Lung (tissue), 12 donors: ENCODE results near the gene CACNA1E. TPM values are rescaled to one million over a fixed set of nuclear protein-coding genes. Genes with fewer than 3 reads are reported as not detected.

Experiments used
- ATAC-seq: fragments of 200-7000 bp; cut with Tn5 transposase; one replicate; pipeline ENCODE4 v1.9.1; 2020; ENCODE audit warnings: moderate number of reproducible peaks; ENCODE audit not compliant: insufficient read depth, low FRiP score
- DNase-seq, 3 donors: peaks; one replicate each; pipeline ENCODE4 v3.0.0-alpha.2; 2013 to 2017
- H3K27ac ChIP-seq, 2 donors: one replicate each; pipeline ENCODE4 v1.5.1; 2013; ENCODE audit warnings: mild to moderate bottlenecking in 2 of 2, moderate library complexity in 2 of 2, control low read depth in 1 of 2, inconsistent platforms in 1 of 2, low read depth in 1 of 2, low read length in 1 of 2
- H3K27me3 ChIP-seq, 3 donors: one replicate each; pipeline ENCODE4 v1.5.1; 2013; ENCODE audit warnings: low read length in 2 of 3; ENCODE audit not compliant: control insufficient read depth in 3 of 3, insufficient read depth in 3 of 3
- H3K36me3 ChIP-seq, 4 donors: one replicate each; pipeline ENCODE4 v1.5.1; 2013; ENCODE audit warnings: low read length in 4 of 4, mild to moderate bottlenecking in 1 of 4, moderate library complexity in 1 of 4; ENCODE audit not compliant: control insufficient read depth in 4 of 4, insufficient read depth in 4 of 4
- H3K4me1 ChIP-seq, 5 donors: one replicate each; pipeline ENCODE4 v1.5.1; 2013; ENCODE audit warnings: low read length in 5 of 5, mild to moderate bottlenecking in 2 of 5, moderate library complexity in 1 of 5; ENCODE audit not compliant: control insufficient read depth in 5 of 5, insufficient read depth in 5 of 5
- H3K4me3 ChIP-seq: one replicate; pipeline ENCODE4 v1.5.1; 2013; ENCODE audit warnings: mild to moderate bottlenecking, control low read depth, moderate library complexity
- H3K9ac ChIP-seq, 2 donors: one replicate each; pipeline ENCODE4 v1.5.1; 2013; ENCODE audit warnings: low read length in 2 of 2, control low read depth in 1 of 2; ENCODE audit not compliant: insufficient read depth in 1 of 2
- H3K9me3 ChIP-seq, 4 donors: one replicate each; pipeline ENCODE4 v1.5.1; 2013; ENCODE audit warnings: low read length in 3 of 4, mild to moderate bottlenecking in 1 of 4, moderate library complexity in 1 of 4; ENCODE audit not compliant: control insufficient read depth in 4 of 4, insufficient read depth in 3 of 4
- WGBS, 2 donors: extraction: QIAGEN DNeasy Blood & Tissue Kit; methylation state at CpG; one replicate each; pipeline ENCODE4 v1.1.7; 2013; 5-methylcytosine and 5-hydroxymethylcytosine counted together
- polyA plus RNA-seq, 2 donors: library from polyadenylated mRNA; stranded (reverse); fragments of 200-250 nt; gene quantifications; one replicate each; pipeline ENCODE4 v1.2.1, GENCODE V29; 2013
- total RNA-seq, 2 donors: library from RNA; depleted of rRNA in 1 of 2; stranded (reverse); fragments of >200 nt in 1 of 2; gene quantifications; one replicate each; pipeline ENCODE4 v1.2.1, GENCODE V29; 2014 to 2021
- TF ChIP-seq, protein P1 (sequence below): IDR thresholded peaks from 2 replicates; pipeline ENCODE4 v1.5.1; 2012; ENCODE audit warnings: mild to moderate bottlenecking; ENCODE audit errors: control extremely low read depth, extremely low read depth
- donor health status: control.
- donor health status: control.
- donor health status: Bipolar disorder and iron deficiency.
- donor health status: healthy.
- donor health status: DM: yes; HTN: yes; CAD: no.

Gene CACNA1E
- total and polyA plus RNA-seq, 4 donors: 0.02 to 1.4 (median 0.80) TPM

DNA sequence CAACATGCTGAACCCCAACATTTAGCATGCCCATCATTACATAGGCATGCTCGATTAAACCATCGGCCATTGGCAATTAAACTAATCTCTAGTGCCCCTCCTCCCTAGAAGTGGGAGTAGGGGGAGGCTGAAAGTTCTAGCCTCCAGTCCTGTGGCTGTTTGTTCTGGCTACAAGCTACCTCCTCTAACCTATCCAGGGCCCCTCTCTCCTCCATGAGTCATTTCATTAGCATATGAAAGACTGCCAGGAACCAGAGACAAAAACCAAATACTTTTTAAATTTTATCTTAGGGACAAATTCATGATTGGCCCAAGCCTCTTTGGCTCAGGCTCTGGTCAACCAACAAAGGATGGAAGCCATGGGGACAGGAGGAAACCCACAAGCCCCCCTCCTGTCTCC, 231.1 kb downstream of the CACNA1E start:
- 91 to 96% methylated on average over 2 of the region's 2 CpGs for WGBS, 2 donors
- DNase-seq (no peak), ATAC-seq (no peak)
- no peak overlapping the region for H3K27ac ChIP-seq
- H3K27me3 ChIP-seq: no peaks in the 10 kb centered on the region
- TF ChIP-seq, protein P1, sequence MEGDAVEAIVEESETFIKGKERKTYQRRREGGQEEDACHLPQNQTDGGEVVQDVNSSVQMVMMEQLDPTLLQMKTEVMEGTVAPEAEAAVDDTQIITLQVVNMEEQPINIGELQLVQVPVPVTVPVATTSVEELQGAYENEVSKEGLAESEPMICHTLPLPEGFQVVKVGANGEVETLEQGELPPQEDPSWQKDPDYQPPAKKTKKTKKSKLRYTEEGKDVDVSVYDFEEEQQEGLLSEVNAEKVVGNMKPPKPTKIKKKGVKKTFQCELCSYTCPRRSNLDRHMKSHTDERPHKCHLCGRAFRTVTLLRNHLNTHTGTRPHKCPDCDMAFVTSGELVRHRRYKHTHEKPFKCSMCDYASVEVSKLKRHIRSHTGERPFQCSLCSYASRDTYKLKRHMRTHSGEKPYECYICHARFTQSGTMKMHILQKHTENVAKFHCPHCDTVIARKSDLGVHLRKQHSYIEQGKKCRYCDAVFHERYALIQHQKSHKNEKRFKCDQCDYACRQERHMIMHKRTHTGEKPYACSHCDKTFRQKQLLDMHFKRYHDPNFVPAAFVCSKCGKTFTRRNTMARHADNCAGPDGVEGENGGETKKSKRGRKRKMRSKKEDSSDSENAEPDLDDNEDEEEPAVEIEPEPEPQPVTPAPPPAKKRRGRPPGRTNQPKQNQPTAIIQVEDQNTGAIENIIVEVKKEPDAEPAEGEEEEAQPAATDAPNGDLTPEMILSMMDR: no peak
- H3K9me3 ChIP-seq: no peaks in the 10 kb centered on the region
- peaks cover 0 to 17% (median 7%) of the 10 kb centered on the region in 5 donors for H3K4me1 ChIP-seq
- no peaks in the 10 kb centered on the region for H3K36me3 ChIP-seq
- no peak overlapping the region for H3K9ac ChIP-seq
- no peak overlapping the region for H3K4me3 ChIP-seq

DNA sequence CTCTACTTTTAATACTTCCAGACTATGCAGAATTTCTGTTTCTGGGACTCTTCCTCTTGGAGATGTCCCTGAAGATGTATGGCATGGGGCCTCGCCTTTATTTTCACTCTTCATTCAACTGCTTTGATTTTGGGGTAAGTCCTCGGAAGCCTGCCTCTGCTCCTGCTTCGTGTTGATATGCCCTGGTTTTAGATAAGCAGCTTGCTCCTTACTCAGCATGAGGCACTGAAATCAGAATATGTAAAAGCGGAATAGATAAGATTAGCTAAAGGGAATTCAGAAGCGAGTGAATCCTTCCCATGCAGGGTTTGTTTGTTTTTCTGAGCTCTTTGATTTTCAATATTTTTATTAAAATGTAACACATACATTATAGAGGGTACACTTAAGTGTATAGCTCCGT, 234.7 kb downstream of the CACNA1E start:
- ATAC-seq (no peak), DNase-seq (no peak)
- Histone ChIP-seq H3K4me3 (no peak overlapping the region), H3K27ac (no peak overlapping the region), H3K4me1 (peaks cover 0 to 7% (median 2%) of the 10 kb centered on the region in 5 donors), H3K27me3 (no peaks in the 10 kb centered on the region), H3K9me3 (peaks cover 0 to 1% (median 0%) of the 10 kb centered on the region in 4 donors), H3K9ac (no peak overlapping the region), H3K36me3 (no peaks in the 10 kb centered on the region)
- TF ChIP-seq, protein P1: no peak
- WGBS, 2 donors: 50 to 55% methylated on average over 6 of the region's 6 CpGs

DNA sequence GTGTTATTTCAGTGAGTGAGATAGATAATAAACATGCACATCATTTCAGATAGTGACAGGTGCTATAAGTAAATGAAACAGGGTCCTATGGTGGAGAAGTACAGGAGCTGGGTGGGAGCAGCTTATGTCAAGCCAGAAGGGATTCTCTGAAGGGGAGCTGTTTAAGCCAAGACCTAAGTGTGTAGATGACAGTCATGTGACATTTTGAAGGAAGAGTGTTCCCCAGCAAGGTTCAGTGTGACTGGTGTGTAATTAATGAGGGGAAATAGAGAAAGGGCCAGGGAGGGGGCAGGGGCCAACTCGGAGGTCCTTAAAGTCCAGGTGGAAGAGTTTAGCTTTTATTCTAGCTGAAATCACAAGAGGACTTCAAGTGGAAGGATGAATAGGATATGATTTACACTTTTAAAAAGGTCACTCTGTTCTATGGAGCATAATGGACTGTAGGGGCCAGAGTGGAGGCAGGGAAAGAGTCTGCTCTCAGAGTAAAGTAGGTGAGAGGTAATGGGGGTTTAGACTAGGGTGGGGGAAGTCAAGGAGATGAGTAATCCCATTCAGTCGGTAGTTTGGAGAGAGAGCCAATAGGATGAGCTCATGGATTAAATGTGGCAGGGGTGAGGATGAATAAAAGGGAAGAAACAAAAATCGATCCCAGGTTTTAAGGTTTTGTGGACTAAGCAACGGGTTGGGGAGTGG, 243.1 kb downstream of the CACNA1E start:
- H3K4me1 ChIP-seq: no peaks in the 10 kb centered on the region
- no peak overlapping the region for H3K27ac ChIP-seq

More for the DNA sequence above, 243.1 kb downstream of the CACNA1E start:
- ATAC-seq (no peak), DNase-seq (no peak)
- no peaks in the 10 kb centered on the region for H3K27me3 ChIP-seq
- TF ChIP-seq, protein P1: no peak
- H3K4me3 ChIP-seq: no peak overlapping the region
- WGBS, 2 donors: 53 to 71% methylated on average over 4 of the region's 4 CpGs
- H3K9me3 ChIP-seq: peaks cover 0 to 3% (median 0%) of the 10 kb centered on the region in 4 donors
- no peak overlapping the region for H3K9ac ChIP-seq
- H3K36me3 ChIP-seq: no peaks in the 10 kb centered on the region
